Neutrophil (primary cell): ENCODE measurements around the gene DNTTIP2.
"Not testable (repeated sequence)": the region's sequence is repeated elsewhere in the genome, so short reads cannot be mapped to it uniquely, and the experiment has no call there.

ENCODE experiments used
- H3K27ac ChIP-seq: fragments of 200-600 bp; sonication (generic); 2 replicates; pipeline ENCODE4 v1.5.1; 2016; ENCODE audit warnings: mild to moderate bottlenecking, moderate library complexity
- H3K27me3 ChIP-seq: fragments of 200-600 bp; sonication (generic); 2 replicates; pipeline ENCODE4 v1.6.0; 2016; ENCODE audit warnings: mild to moderate bottlenecking
- H3K36me3 ChIP-seq: fragments of 200-600 bp; sonication (generic); 2 replicates; pipeline ENCODE4 v1.5.1; 2017
- H3K4me1 ChIP-seq, 2 experiments: fragments of 200-600 bp in 1 of 2; sonication (generic) in 1 of 2; 1 replicate in 1 of 2; 2 replicates in 1 of 2; pipeline versions ENCODE4 v1.5.1 to v1.6.1; 2013 to 2016; ENCODE audit warnings: low read depth in 1 of 2, low read length in 1 of 2, mild to moderate bottlenecking in 1 of 2, moderate library complexity in 1 of 2; ENCODE audit not compliant: control insufficient read depth in 1 of 2, insufficient read depth in 1 of 2
- H3K4me3 ChIP-seq, 2 experiments: fragments of 200-600 bp in 1 of 2; sonication (generic) in 1 of 2; 1 replicate in 1 of 2; 2 replicates in 1 of 2; pipeline ENCODE4 v1.5.1; 2013 to 2016; ENCODE audit warnings: low read depth in 1 of 2, low read length in 1 of 2, mild to moderate bottlenecking in 1 of 2, moderate library complexity in 1 of 2
- H3K9me3 ChIP-seq: fragments of 200-600 bp; sonication (generic); 2 replicates; pipeline ENCODE4 v1.5.1; 2016
- TF ChIP-seq, protein P1 (sequence below): fragments of 200-600 bp; sonication (generic); IDR thresholded peaks from 2 replicates; pipeline ENCODE4 v1.5.1; 2016; ENCODE audit warnings: antibody characterized with exemption

Gene DNTTIP2

GRCh38 chr1:93853940-93854339, 25.1 kb downstream of the DNTTIP2 start:
- TF ChIP-seq, protein P1, sequence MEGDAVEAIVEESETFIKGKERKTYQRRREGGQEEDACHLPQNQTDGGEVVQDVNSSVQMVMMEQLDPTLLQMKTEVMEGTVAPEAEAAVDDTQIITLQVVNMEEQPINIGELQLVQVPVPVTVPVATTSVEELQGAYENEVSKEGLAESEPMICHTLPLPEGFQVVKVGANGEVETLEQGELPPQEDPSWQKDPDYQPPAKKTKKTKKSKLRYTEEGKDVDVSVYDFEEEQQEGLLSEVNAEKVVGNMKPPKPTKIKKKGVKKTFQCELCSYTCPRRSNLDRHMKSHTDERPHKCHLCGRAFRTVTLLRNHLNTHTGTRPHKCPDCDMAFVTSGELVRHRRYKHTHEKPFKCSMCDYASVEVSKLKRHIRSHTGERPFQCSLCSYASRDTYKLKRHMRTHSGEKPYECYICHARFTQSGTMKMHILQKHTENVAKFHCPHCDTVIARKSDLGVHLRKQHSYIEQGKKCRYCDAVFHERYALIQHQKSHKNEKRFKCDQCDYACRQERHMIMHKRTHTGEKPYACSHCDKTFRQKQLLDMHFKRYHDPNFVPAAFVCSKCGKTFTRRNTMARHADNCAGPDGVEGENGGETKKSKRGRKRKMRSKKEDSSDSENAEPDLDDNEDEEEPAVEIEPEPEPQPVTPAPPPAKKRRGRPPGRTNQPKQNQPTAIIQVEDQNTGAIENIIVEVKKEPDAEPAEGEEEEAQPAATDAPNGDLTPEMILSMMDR, result no peak
- H3K4me3 ChIP-seq, result no peak overlapping the region
- H3K27ac ChIP-seq, result no peak overlapping the region
- peaks cover 4% of the 10 kb centered on the region for H3K27me3 ChIP-seq
- H3K36me3 ChIP-seq, result no peaks in the 10 kb centered on the region
- H3K4me1 ChIP-seq, result no peaks in the 10 kb centered on the region
- H3K9me3 ChIP-seq, result no peaks in the 10 kb centered on the region

DNA sequence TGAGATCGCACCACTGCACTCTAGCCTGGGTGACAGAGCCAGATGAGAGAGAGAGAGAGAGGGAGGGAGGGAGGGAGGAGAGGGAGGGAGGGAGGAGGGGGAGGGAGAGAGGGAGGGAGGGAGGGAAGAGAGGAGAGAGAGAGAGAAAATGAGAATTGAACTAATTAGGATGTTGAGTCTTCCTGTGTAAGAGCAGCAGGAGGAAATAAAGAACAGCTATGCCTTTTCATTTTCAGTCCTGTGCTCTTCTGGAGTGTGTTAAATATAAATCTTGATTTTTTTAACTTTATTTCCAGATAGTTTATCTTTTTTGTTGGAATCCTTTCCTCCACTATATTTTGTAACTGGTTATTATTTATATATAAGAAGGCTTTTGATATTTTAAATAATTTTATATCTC, 27.1 kb downstream of the DNTTIP2 start:
- Histone ChIP-seq H3K4me3 (no peak overlapping the region), H3K36me3 (no peaks in the 10 kb centered on the region), H3K9me3 (no peaks in the 10 kb centered on the region), H3K27me3 (peaks cover 22% of the 10 kb centered on the region), H3K27ac (no peak overlapping the region), H3K4me1 (peaks cover 9 to 11% of the 10 kb centered on the region in 2 experiments)
- TF ChIP-seq, protein P1, result no peak

- no peak overlapping the region for H3K4me3 ChIP-seq
- H3K27me3 ChIP-seq, result peaks cover 27% of the 10 kb centered on the region
Observed at GRCh38 chr1:93851327-93851712, 27.7 kb downstream of the DNTTIP2 start.

DNA sequence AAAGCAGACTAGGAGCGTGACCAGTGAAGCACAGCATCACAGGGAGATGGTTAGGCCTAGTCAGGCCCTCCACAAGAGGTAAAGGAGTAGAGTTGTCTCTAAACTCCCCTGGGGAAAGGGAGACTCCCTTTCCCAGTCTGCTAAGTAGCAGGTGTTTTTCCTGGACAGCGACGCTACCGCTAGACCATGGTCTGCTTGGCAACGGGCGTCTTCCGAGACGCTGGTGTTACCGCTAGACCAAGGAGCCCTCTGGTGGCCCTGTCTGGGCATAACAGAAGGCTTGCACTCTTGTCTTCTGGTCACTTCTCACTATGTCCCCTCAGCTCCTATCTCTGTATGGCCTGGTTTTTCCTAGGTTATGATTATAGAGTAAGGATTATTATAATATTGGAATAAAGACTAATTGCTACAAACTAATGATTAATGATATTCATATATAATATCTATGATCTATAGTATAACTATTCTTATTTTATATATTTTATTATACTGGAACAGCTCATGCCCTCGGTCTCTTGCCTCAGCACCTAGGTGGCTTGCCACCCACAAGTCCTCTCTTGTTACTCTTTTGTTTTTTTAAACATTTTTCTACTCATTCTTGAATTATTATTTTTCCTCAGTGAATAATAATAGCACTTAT, 28.2 kb downstream of the DNTTIP2 start:
- H3K36me3 ChIP-seq, H3K27ac ChIP-seq, H3K4me3 ChIP-seq, H3K9me3 ChIP-seq: not testable (repeated sequence)
- Histone ChIP-seq H3K4me1 (peaks cover 18 to 21% of the 10 kb centered on the region in 2 experiments), H3K27me3 (peaks cover 32% of the 10 kb centered on the region)
- TF ChIP-seq, protein P1, result peak; percentile 44

More at GRCh38 chr1:93851327-93851712, 27.7 kb downstream of the DNTTIP2 start:
- Histone ChIP-seq H3K27ac (no peak overlapping the region), H3K9me3 (no peaks in the 10 kb centered on the region), H3K4me1 (peaks cover 13 to 16% of the 10 kb centered on the region in 2 experiments), H3K36me3 (no peaks in the 10 kb centered on the region)
- TF ChIP-seq, protein P1, result no peak

- Histone ChIP-seq H3K9me3 (no peaks in the 10 kb centered on the region), H3K4me1 (peaks cover 21 to 24% of the 10 kb centered on the region in 2 experiments), H3K27me3 (peaks cover 44% of the 10 kb centered on the region), H3K4me3 (peak overlapping the region in 1 of 2 experiments; percentile 75), H3K27ac (no peak overlapping the region), H3K36me3 (no peaks in the 10 kb centered on the region)
- TF ChIP-seq, protein P1, result no peak
Observed at GRCh38 chr1:93848350-93848883, 30.6 kb downstream of the DNTTIP2 start.
